Small intestine (tissue), 16 donors: ENCODE results near the gene ALKAL2. TPM values are rescaled to one million over a fixed set of nuclear protein-coding genes. Genes with fewer than 3 reads are reported as not detected.
"Not testable (repeated sequence)": the region's sequence is repeated elsewhere in the genome, so short reads cannot be mapped to it uniquely, and the experiment has no call there.

Experiments used
- DNase-seq, 2 donors: peaks; one replicate each; pipeline versions ENCODE4 v3.0.0 to v3.0.0-alpha.2; 2013
- FAIRE-seq: peaks from 2 replicates; lab custom pipeline; 2012; peaks lifted over from hg19 to GRCh38; lab: Jason Lieb, UNC
- H3K27ac ChIP-seq, 3 donors: one replicate each; pipeline ENCODE4 v1.5.1; 2013; ENCODE audit warnings: low read length in 2 of 3, mild to moderate bottlenecking in 2 of 3, control low read depth in 1 of 3, inconsistent platforms in 1 of 3, low read depth in 1 of 3, moderate library complexity in 1 of 3
- H3K27me3 ChIP-seq, 3 donors: one replicate each; pipeline ENCODE4 v1.6.1; 2013; ENCODE audit warnings: low read length in 3 of 3, inconsistent platforms in 1 of 3; ENCODE audit not compliant: control insufficient read depth in 3 of 3, insufficient read depth in 3 of 3
- H3K36me3 ChIP-seq, 3 donors: one replicate each; pipeline ENCODE4 v1.6.1; 2013; ENCODE audit warnings: low read length in 3 of 3, inconsistent platforms in 1 of 3, low read depth in 1 of 3, mild to moderate bottlenecking in 1 of 3, moderate library complexity in 1 of 3; ENCODE audit not compliant: control insufficient read depth in 3 of 3, insufficient read depth in 2 of 3
- H3K4me1 ChIP-seq, 3 donors: one replicate each; pipeline ENCODE4 v1.6.1; 2013; ENCODE audit warnings: low read length in 2 of 3, inconsistent platforms in 1 of 3, low read depth in 1 of 3, mild to moderate bottlenecking in 1 of 3, moderate library complexity in 1 of 3; ENCODE audit not compliant: control insufficient read depth in 3 of 3, insufficient read depth in 2 of 3
- H3K4me3 ChIP-seq, 3 donors: one replicate each; pipeline ENCODE4 v1.5.1; 2013; ENCODE audit warnings: low read length in 3 of 3, control low read depth in 1 of 3, inconsistent platforms in 1 of 3, low read depth in 1 of 3, mild to moderate bottlenecking in 1 of 3, moderate library complexity in 1 of 3
- H3K9me3 ChIP-seq, 2 donors: one replicate each; pipeline ENCODE4 v1.6.1; 2013; ENCODE audit warnings: low read depth in 1 of 2, low read length in 1 of 2; ENCODE audit not compliant: control insufficient read depth in 2 of 2, insufficient read depth in 1 of 2
- WGBS, 3 donors: extraction: QIAGEN DNeasy Blood & Tissue Kit; methylation state at CpG; one replicate each; pipeline ENCODE4 v1.1.7; 2013; 5-methylcytosine and 5-hydroxymethylcytosine counted together
- long read RNA-seq, 10 donors: transcript quantifications; one replicate each; lab custom pipeline, GENCODE V29; 2026
- polyA plus RNA-seq, 4 donors: library from polyadenylated mRNA; stranded (reverse) in 3 of 4; unstranded in 1 of 4; fragments of 200-250 nt in 3 of 4; fragments of 120-200 nt in 1 of 4; gene quantifications; one replicate each; pipeline versions ENCODE4 v1.2.1 to v1.2.3, GENCODE V29; 2013
- donor health status: healthy with polysubstance abuse.
- donor health status: control.
- donor health status: control.
- donor health status: Bipolar disorder and iron deficiency.
- donor health status: healthy.

ALKAL2 gene
- 1 to 10 TPM in 3 of 4 donors, under 1 TPM in 1; 0.45 to 3.5 (median 2.8) TPM for polyA plus RNA-seq
- long read RNA-seq, donor 1 = 0 reads
- long read RNA-seq, donor 2 = 0 reads
- long read RNA-seq, donor 3, partial matches to known transcripts = 0 of 1 reads
- long read RNA-seq, donor 3, other reads (novel, unspliced or antisense) = 0 of 1 reads
- long read RNA-seq, donor 4 = 0 reads
- long read RNA-seq, donor 5 = 0 reads
- long read RNA-seq, donor 6, partial matches to known transcripts = 0 of 2 reads
- long read RNA-seq, donor 6, other reads (novel, unspliced or antisense) = 0 of 2 reads
- long read RNA-seq, donor 7 = 0 reads
- long read RNA-seq, donor 8 = 0 reads
- long read RNA-seq, donor 9 = 0 reads
- long read RNA-seq, donor 10, partial matches to known transcripts = 0 of 1 reads
- long read RNA-seq, donor 10, other reads (novel, unspliced or antisense) = 0 of 1 reads

DNA sequence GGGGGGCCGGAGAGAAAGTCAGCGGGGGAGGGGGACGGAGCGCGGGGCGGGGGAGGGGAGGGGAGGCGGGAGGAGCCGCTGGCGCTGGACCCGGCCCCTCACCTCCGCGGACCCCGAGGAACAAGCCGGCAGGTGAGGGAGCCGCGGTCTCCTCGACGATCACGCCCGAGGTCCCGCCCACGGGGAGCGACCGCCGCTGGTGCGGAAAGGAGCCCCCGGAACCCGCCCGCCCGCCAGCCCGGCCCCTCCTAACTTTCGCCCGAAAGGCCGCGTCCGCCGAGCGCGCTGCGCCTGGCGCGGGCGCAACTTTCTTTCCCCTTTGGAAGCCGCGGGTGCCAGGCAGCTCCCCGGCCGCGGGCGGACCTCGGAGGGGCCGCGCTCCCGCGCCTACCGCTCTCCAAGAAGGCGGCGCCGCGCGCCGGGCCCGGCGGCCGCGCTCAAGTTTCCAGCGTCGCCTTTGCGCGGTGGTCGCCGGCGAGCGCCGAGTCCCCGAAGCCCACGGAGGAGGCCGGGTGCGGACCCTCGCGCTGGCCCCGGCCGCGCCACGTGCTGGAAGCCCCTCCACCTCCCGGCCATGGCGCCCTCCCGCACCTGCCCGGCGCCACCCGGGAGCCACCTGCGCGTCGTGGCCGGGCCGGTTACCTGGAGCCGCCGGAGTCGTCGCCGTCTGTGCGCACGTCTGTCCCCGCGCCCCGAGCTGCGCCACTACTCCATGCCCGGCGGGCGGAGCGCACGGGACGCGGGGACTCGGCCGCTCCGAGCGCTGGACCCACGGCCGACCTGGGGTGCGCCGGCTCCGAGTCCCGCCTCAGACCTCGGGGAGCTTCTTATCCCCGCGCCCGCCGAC is at the start of gene ALKAL2:
Gene ALKAL2 (minus strand): TSS at position 181 of the 847 bp plus-strand sequence. CDS start 256 bp downstream, outside the sequence.
- H3K36me3 ChIP-seq = peaks cover 0 to 4% (median 0%) of the 10 kb centered on the region in 3 donors
- peaks cover 2 to 15% (median 3%) of the 10 kb centered on the region in 3 donors for H3K4me1 ChIP-seq
- H3K27ac ChIP-seq = peak within 1 kb of the TSS in 1 of 3 donors; percentile 45
- H3K4me3 ChIP-seq = peak within 1 kb of the TSS; percentile 30 to 77 (median 32)
- no peaks in the 10 kb centered on the region for H3K9me3 ChIP-seq
- H3K27me3 ChIP-seq = peaks cover 0 to 23% (median 7%) of the 10 kb centered on the region in 3 donors
- 1% methylated on average over 84 to 128 of the region's 128 CpGs for WGBS, 3 donors
- no peak for FAIRE-seq
- peak in 1 of 2 donors; percentile 58 for DNase-seq

DNA sequence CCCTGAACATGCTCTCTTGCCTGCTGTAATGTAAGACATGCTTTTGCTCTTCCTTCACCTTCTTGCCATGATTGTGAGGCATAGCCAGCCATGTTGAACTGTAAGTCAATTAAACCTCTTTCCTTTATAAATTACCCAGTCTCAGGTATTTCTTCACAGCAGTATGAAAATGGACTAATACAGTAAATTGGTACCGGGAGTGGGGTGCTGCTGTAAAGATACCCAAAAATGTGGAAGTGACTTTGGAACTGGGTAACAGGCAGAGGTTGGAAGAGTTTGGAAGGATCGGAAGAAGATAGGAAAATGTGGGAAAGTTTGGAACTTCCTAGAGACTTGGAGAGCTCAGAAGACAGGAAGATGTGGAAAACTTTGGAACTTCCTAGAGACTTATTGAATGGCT is 49.1 kb upstream of the ALKAL2 start:
- H3K36me3 ChIP-seq, DNase-seq, H3K27me3 ChIP-seq, H3K4me3 ChIP-seq, H3K4me1 ChIP-seq, FAIRE-seq, H3K27ac ChIP-seq: not testable (repeated sequence)
- 91 to 95% (median 95%) methylated on average over 2 of the region's 2 CpGs for WGBS, 3 donors
- peaks cover 4 to 36% of the 10 kb centered on the region in 2 donors for H3K9me3 ChIP-seq

DNA sequence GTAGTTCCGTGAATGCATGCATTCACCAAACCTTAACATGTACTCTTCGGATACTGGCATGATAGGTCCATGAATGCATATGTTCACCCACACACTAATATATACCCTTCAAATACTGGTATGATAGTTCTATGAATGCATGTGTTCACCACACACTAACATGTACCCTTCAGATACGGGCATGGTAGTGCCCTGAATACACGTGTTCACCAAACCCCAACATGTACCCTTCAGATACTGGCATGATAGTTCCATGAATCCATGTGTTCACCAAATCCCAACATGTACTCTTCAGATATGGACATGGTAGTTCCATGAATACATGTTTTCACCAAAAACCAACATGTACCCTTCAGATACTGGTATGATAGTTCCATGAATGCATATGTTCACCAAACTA is 48.5 kb upstream of the ALKAL2 start:
- H3K27ac ChIP-seq = no peak overlapping the region
- no peak for FAIRE-seq
- no peaks in the 10 kb centered on the region for H3K27me3 ChIP-seq
- H3K4me3 ChIP-seq = no peak overlapping the region
- no peak for DNase-seq
- H3K4me1 ChIP-seq = no peaks in the 10 kb centered on the region
- 79 to 89% (median 82%) methylated on average over 4 of the region's 4 CpGs for WGBS, 3 donors
- peaks cover 4 to 36% of the 10 kb centered on the region in 2 donors for H3K9me3 ChIP-seq
- no peaks in the 10 kb centered on the region for H3K36me3 ChIP-seq

DNA sequence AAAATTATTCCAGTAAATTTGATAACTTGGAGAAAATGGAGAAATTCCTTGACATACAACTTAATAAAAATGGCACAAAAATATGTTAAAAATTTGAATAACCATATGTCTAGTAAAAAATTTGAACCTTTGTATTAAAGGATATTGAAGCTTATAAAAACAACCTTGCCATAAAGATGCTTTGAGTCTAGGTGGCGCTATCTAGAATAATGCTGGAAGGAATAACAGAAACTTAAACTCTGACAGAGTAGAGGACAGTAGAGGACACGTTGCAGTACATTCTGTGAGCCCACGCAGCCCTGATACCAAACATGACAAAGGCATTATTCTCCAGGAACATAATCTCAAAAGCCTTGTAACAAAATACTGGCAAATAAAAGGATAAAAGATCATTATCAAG is 44.7 kb upstream of the ALKAL2 start:
- Histone ChIP-seq H3K27me3 (no peaks in the 10 kb centered on the region), H3K4me1 (no peaks in the 10 kb centered on the region), H3K36me3 (no peaks in the 10 kb centered on the region), H3K4me3 (no peak overlapping the region), H3K27ac (no peak overlapping the region), H3K9me3 (peaks cover 1 to 15% of the 10 kb centered on the region in 2 donors)
- FAIRE-seq (no peak), DNase-seq (no peak)
- WGBS, 3 donors = 36 to 46% (median 42%) methylated on average over 3 of the region's 3 CpGs

DNA sequence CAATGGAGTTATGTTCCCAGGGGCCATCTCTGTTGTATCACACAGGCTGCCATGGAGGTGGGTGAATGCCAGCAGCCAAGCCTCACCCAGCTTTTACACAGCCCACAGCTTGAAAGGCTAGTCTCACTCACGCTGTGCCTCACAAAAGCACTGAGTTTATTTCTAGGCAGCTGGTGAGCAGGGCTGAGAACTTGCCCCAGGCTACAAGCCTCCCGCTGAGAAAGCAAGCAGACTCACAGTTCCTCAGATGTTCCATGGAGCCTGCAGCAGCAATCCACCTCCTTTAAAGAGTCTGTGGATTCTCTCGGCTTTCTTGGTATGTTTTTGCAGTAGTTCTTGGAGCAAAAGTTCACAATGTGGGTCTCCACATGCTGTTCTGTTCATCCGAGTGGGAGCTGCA is 40.9 kb upstream of the ALKAL2 start:
- H3K27ac ChIP-seq = no peak overlapping the region
- H3K9me3 ChIP-seq = no peaks in the 10 kb centered on the region
- no peaks in the 10 kb centered on the region for H3K27me3 ChIP-seq
- DNase-seq (no peak), FAIRE-seq (no peak)
- H3K36me3 ChIP-seq = no peaks in the 10 kb centered on the region
- no peaks in the 10 kb centered on the region for H3K4me1 ChIP-seq
- 77 to 89% (median 88%) methylated on average over 4 of the region's 4 CpGs for WGBS, 3 donors
- no peak overlapping the region for H3K4me3 ChIP-seq

DNA sequence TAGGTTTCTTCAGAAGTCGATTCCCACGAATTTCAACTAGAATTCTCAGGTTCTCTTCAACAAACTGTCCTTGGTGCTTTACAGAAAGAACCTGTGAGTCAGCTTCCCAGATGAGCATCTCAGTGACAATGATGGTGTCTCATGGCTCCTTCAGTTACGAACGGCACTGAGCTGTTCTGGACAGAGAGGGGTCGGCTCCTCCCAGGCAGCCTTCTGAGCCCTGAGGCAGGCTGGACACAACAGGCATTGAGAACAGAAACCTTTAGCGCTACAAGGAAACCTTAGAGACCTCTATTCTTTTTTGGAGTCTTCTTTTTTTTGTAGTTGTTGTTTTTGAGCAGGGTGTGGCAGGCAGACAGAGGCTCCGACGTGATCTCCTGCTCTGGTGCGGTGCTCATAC is 35.1 kb upstream of the ALKAL2 start:
- H3K4me3 ChIP-seq = no peak overlapping the region
- H3K27ac ChIP-seq = no peak overlapping the region
- 86 to 89% (median 87%) methylated on average over 9 of the region's 9 CpGs for WGBS, 3 donors
- H3K4me1 ChIP-seq = no peaks in the 10 kb centered on the region
- H3K9me3 ChIP-seq = no peaks in the 10 kb centered on the region
- no peak for FAIRE-seq
- H3K36me3 ChIP-seq = no peaks in the 10 kb centered on the region
- H3K27me3 ChIP-seq = no peaks in the 10 kb centered on the region
- no peak for DNase-seq

DNA sequence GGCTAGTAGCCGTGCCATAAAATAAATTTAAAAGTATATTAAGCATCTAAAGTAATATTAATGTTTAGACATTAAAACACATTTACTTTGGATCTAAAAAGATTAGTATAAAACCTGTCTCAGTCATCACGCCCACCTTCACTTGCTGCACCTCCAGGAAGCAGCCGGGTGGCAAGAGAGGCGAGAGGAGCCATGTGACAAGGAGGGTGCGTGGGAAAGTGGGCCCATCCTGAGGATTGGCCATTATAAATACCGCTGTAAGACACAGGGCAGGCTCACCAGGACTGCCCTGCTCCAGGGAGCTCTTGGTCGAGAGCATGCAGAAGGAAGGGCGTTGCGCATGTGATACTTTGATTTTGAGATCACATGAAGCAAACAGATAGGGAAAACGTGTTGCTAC is 34.4 kb upstream of the ALKAL2 start:
- WGBS, 3 donors = 73 to 75% (median 73%) methylated on average over 10 of the region's 10 CpGs
- H3K9me3 ChIP-seq = no peaks in the 10 kb centered on the region

DNA sequence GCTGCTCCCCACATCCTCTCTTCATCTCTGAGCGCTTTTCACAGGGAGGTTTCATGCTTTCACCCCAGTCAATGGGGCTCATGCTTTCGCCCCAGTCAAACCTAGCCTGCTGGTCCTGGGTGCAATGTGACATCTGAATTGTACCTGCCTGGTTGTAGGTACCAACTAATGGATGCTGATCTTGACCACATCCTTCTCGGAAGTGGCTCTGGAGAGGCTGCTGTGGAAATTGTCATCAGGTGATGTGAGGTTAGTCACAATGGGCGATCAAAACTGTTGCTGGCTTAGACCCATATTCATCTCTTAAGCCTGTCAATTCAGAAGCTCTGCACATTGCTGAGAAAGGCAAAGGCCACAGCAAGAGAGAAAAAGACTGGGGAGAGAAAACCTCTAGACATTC is 32.7 kb upstream of the ALKAL2 start:
- no peaks in the 10 kb centered on the region for H3K4me1 ChIP-seq
- WGBS, 3 donors = 87 to 95% (median 90%) methylated on average over 4 of the region's 4 CpGs
- peaks cover 0 to 4% of the 10 kb centered on the region in 2 donors for H3K9me3 ChIP-seq
- no peak overlapping the region for H3K27ac ChIP-seq
- H3K36me3 ChIP-seq = no peaks in the 10 kb centered on the region
- H3K27me3 ChIP-seq = no peaks in the 10 kb centered on the region
- DNase-seq = no peak
- FAIRE-seq = no peak
- H3K4me3 ChIP-seq = no peak overlapping the region

More for the DNA sequence above, 34.4 kb upstream of the ALKAL2 start:
- Histone ChIP-seq H3K27me3 (no peaks in the 10 kb centered on the region), H3K4me3 (no peak overlapping the region), H3K4me1 (no peaks in the 10 kb centered on the region), H3K27ac (no peak overlapping the region), H3K36me3 (no peaks in the 10 kb centered on the region)
- DNase-seq (no peak), FAIRE-seq (no peak)
